Lower leg skin (tissue), 4 donors: ENCODE measurements around the gene PRKCH. TPM values are rescaled to one million over a fixed set of nuclear protein-coding genes. Genes with fewer than 3 reads are reported as not detected.

Experiments used
- DNase-seq, 2 donors: peaks; one replicate each; pipeline ENCODE4 v3.0.0-alpha.2; 2019; ENCODE audit warnings: low spot score in 2 of 2
- H3K4me3 ChIP-seq: fragments of 200-600 bp; sonication (generic); 2 replicates; pipeline ENCODE4 v1.5.1; 2017; ENCODE audit warnings: mild to moderate bottlenecking, low read depth; ENCODE audit not compliant: poor library complexity, severe bottlenecking
- CTCF ChIP-seq, 3 donors: fragments of 450-650 bp; IDR thresholded peaks; one replicate each; pipeline ENCODE4 v1.5.1; 2016; ENCODE audit warnings: antibody characterized with exemption in 3 of 3, mild to moderate bottlenecking in 3 of 3, moderate library complexity in 2 of 3
- POLR2A ChIP-seq, 2 donors: fragments of 450-650 bp; IDR thresholded peaks; one replicate each; pipeline ENCODE4 v1.6.1; 2016 to 2017; ENCODE audit warnings: antibody characterized with exemption in 2 of 2, mild to moderate bottlenecking in 1 of 2, moderate library complexity in 1 of 2
- WGBS, 2 donors: methylation state at CpG; one replicate each; pipeline ENCODE4 v1.1.5; 2018; 5-methylcytosine and 5-hydroxymethylcytosine counted together
- intact Hi-C: fragments of 100-400 bp; cut with DNase I; formaldehyde crosslinking; loops from one replicate; pipeline ENCODE4 v1.15.0; 2023; ENCODE audit warnings: low total_unique reads
- total RNA-seq, 4 donors: library from RNA; depleted of rRNA; stranded (reverse); fragments of >200 nt; gene quantifications; one replicate each; pipeline ENCODE4 v1.1.0, GENCODE V29; 2016

Gene PRKCH
- total RNA-seq, 4 donors from 2014 or later, result 57.3 to 103 (median 66.7) TPM

- 81 to 87% methylated on average over 4 of the region's 4 CpGs for WGBS, 2 donors
- no peak for TF ChIP-seq CTCF (IDR thresholded peaks at IDR 0.05)
- intact Hi-C loops, result no loop called here
- no peak overlapping the region for H3K4me3 ChIP-seq
- DNase-seq, result no peak
These were observed 167.3 kb downstream of the PRKCH start for GRCh38 chr14:61488417-61489401.

- 71 to 77% methylated on average over 2 of the region's 2 CpGs for WGBS, 2 donors
- no peak overlapping the region for H3K4me3 ChIP-seq
- no peak for TF ChIP-seq POLR2A (IDR thresholded peaks at IDR 0.05)
- TF ChIP-seq CTCF (IDR thresholded peaks at IDR 0.05), result no peak
- intact Hi-C loops, result no loop called here
- DNase-seq, result no peak
These were observed 168.1 kb downstream of the PRKCH start for GRCh38 chr14:61489512-61489911.

- WGBS, 2 donors, result 60 to 84% methylated on average over 6 of the region's 6 CpGs
- DNase-seq, result no peak
- TF ChIP-seq CTCF (IDR thresholded peaks at IDR 0.05) (no peak), POLR2A (IDR thresholded peaks at IDR 0.05) (no peak)
- H3K4me3 ChIP-seq, result no peak overlapping the region
- intact Hi-C loops, result loop anchor here (10.0 kb wide), 1 partner anchor 205 kb away; the partner anchor contains the start of gene HIF1A
These were observed 168.6 kb downstream of the PRKCH start for GRCh38 chr14:61489932-61490331.

GRCh38 chr14:61491224-61491623, 169.8 kb downstream of the PRKCH start:
- DNase-seq, result no peak
- H3K4me3 ChIP-seq, result no peak overlapping the region
- intact Hi-C loops, result loop anchor here (10.0 kb wide), 1 partner anchor 204 kb away; the partner anchor contains the start of gene HIF1A
- 0 to 47% methylated on average over 1 of the region's 1 CpG for WGBS, 2 donors
- TF ChIP-seq POLR2A (IDR thresholded peaks at IDR 0.05), result no peak
- no peak for TF ChIP-seq CTCF (IDR thresholded peaks at IDR 0.05)

GRCh38 chr14:61491876-61492434, 170.6 kb downstream of the PRKCH start:
- no peak overlapping the region for H3K4me3 ChIP-seq
- intact Hi-C loops, result loop anchor here (10.0 kb wide), 1 partner anchor 203 kb away; the partner anchor contains the start of gene HIF1A
- DNase-seq, result no peak
- TF ChIP-seq CTCF (IDR thresholded peaks at IDR 0.05), result no peak
- TF ChIP-seq POLR2A (IDR thresholded peaks at IDR 0.05), result no peak
- 76 to 79% methylated on average over 5 of the region's 5 CpGs for WGBS, 2 donors
